Lower leg skin (tissue), 4 donors: ENCODE data around the gene TPSD1. TPM values are rescaled to one million over a fixed set of nuclear protein-coding genes. Genes with fewer than 3 reads are reported as not detected.

Experiments used
- DNase-seq, 2 donors: peaks; one replicate each; pipeline ENCODE4 v3.0.0-alpha.2; 2019; ENCODE audit warnings: low spot score in 2 of 2
- H3K4me3 ChIP-seq: fragments of 200-600 bp; sonication (generic); 2 replicates; pipeline ENCODE4 v1.5.1; 2017; ENCODE audit warnings: mild to moderate bottlenecking, low read depth; ENCODE audit not compliant: poor library complexity, severe bottlenecking
- CTCF ChIP-seq, 3 donors: fragments of 450-650 bp; IDR thresholded peaks; one replicate each; pipeline ENCODE4 v1.5.1; 2016; ENCODE audit warnings: antibody characterized with exemption in 3 of 3, mild to moderate bottlenecking in 3 of 3, moderate library complexity in 2 of 3
- POLR2A ChIP-seq, 2 donors: fragments of 450-650 bp; IDR thresholded peaks; one replicate each; pipeline ENCODE4 v1.6.1; 2016 to 2017; ENCODE audit warnings: antibody characterized with exemption in 2 of 2, mild to moderate bottlenecking in 1 of 2, moderate library complexity in 1 of 2
- WGBS, 2 donors: methylation state at CpG; one replicate each; pipeline ENCODE4 v1.1.5; 2018; 5-methylcytosine and 5-hydroxymethylcytosine counted together
- intact Hi-C: fragments of 100-400 bp; cut with DNase I; formaldehyde crosslinking; loops from one replicate; pipeline ENCODE4 v1.15.0; 2023; ENCODE audit warnings: low total_unique reads
- total RNA-seq, 4 donors: library from RNA; depleted of rRNA; stranded (reverse); fragments of >200 nt; gene quantifications; one replicate each; pipeline ENCODE4 v1.1.0, GENCODE V29; 2016

Gene TPSD1
- total RNA-seq, 4 donors from 2014 or later: 0.93 to 7.1 (median 2.4) TPM

DNA sequence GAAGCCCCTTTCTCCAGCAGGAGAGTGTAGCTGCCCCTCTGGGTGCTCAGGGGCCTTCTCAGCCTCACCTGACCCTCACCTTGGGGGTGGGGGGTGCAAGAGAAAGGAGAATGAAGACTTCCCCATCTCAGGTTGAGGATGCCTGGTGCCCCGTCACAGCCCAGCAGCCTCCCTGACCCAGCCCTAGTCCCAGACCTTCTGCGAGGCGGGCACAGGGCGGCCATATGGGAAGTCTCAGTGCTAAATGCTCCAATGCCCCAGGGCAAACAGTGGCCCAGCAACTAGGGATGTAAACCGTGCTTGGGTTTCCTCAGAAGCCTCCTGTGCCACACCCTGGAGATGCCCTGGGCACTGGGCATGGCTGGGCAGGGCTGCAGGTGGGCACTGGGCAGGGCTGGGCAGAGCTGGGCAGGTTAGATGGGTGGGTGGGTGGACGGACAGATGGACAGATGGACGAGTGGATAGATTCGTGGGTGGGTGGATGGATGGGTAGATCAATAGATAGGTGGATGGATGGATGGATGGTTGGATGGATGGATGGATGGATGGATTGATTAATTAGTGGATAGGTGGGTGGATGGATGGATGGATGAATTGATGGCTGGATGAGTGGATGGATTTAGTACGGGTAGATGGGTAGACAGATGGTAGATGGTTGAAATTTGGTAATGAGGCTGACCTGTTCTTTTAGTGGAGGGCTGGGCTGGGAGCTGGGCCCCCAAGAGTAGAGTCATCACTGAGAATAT lies 16.8 kb downstream of the TPSD1 start:
- H3K4me3 ChIP-seq: no peak overlapping the region
- 58 to 61% methylated on average over 9 of the region's 9 CpGs for WGBS, 2 donors
- intact Hi-C loops: no loop called here
- DNase-seq: peak in 1 of 2 donors; percentile 84
- TF ChIP-seq POLR2A (IDR thresholded peaks at IDR 0.05) (no peak), CTCF (IDR thresholded peaks at IDR 0.05) (no peak)

DNA sequence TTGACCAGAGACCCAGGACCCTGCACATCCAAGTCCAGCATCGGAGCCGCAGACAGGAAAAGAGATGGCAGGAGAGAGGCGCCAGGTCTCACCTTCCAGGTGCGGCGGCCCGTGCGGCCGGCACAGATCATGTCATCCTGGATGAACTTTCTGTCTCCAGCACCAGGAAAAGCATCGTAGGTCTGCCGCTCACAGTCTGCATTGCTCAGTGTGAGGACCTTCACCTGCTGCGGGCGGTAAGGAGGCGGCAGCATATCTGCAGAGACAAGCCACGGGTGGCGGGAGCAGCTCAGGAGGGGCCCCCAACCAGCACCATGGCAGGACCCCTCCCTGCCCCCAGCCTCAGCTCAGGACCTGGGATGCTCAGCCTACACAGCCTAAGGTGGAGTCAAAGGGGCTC lies 17.9 kb downstream of the TPSD1 start:
- intact Hi-C loops: no loop called here
- H3K4me3 ChIP-seq: no peak overlapping the region
- 85 to 94% methylated on average over 7 to 15 of the region's 15 CpGs for WGBS, 2 donors
- no peak for TF ChIP-seq CTCF (IDR thresholded peaks at IDR 0.05)
- no peak for TF ChIP-seq POLR2A (IDR thresholded peaks at IDR 0.05)
- no peak for DNase-seq

DNA sequence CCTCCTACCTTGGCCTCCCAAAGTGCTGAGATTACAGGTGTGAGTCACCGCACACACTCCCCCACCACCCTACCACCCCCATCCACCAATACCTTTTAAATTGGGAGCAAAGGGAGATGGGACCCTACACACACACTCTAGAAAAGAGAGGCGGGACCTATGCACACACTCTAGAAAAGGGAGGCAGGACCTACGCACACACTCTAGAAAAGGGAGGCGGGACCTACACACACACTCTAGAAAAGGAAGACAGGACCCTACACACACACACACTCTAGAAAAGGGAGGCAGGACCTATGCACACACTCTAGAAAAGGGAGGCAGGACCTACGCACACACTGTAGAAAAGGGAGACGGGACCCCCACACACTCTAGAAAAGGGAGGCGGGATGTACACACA lies 18.9 kb downstream of the TPSD1 start:
- intact Hi-C loops: no loop called here
- 92 to 95% methylated on average over 7 of the region's 7 CpGs for WGBS, 2 donors
- no peak for TF ChIP-seq CTCF (IDR thresholded peaks at IDR 0.05)
- TF ChIP-seq POLR2A (IDR thresholded peaks at IDR 0.05): no peak
- H3K4me3 ChIP-seq: no peak overlapping the region
- no peak for DNase-seq

DNA sequence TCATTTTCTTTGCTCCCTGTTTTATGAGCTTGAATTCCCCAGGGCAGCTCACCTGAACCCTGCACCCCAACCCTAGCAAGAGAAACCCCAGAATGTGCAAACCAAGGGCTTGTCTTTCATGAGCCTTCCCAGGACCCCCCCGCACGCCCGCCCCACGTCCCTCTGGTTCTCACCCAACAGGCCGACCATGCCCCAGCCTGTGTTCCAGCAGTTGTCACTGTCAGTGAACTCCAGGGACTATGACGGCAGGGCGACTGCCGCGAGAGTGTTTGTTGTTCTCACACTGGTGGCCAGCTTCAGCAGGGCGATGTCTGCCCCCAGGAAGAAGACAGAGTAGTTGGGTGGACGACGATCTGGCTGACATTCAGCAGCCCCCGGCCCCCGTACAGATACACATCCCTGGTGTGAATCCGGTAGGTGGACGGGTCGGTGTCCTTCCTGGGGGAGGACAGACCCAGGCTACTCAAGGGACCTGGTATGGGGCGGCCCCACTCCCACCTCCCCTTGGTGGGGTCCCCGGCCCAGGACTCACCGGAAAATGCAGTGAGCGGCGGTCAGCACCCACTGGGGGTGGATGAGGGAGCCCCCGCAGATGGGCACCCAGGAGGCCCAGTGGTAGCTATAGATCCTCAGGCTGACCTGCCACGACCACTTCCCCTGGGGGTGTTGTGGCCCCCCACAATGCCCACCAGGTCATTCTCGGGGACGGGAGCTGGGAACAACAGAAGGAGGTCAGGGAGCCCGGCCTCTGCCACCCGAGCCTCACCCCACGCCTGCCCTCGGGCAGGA lies 20.1 kb downstream of the TPSD1 start:
- WGBS, 2 donors: 73 to 75% methylated on average over 26 to 30 of the region's 30 CpGs
- intact Hi-C loops: no loop called here
- no peak overlapping the region for H3K4me3 ChIP-seq
- no peak for DNase-seq
- TF ChIP-seq POLR2A (IDR thresholded peaks at IDR 0.05) (no peak), CTCF (IDR thresholded peaks at IDR 0.05) (no peak)

DNA sequence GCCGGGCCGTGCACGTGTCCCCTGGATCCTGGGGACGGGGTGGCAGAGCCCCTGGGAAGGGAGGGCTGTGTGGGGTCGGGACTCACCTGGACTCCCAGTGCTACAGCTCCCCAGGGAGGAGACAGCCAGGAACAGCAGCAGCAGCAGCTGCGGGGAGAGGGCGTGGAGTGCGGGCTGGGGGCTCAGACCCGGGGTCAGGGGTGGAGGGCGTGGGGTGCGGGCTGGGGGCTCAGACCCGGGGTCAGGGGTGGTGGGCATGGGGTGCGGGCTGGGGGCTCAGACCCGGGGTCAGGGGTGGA lies 20.7 kb downstream of the TPSD1 start:
- no peak for TF ChIP-seq POLR2A (IDR thresholded peaks at IDR 0.05)
- no peak for TF ChIP-seq CTCF (IDR thresholded peaks at IDR 0.05)
- DNase-seq: no peak
- no peak overlapping the region for H3K4me3 ChIP-seq
- WGBS, 2 donors: 75 to 79% methylated on average over 12 to 14 of the region's 14 CpGs
- intact Hi-C loops: no loop called here
